Subcutaneous abdominal adipose tissue (tissue), 5 donors: Measurements from ENCODE around the gene TMEM212.

Source experiments
- H3K27ac ChIP-seq: one replicate; pipeline ENCODE4 v1.7.0; 2013; ENCODE audit warnings: low read depth, mild to moderate bottlenecking, inconsistent platforms, low read length, moderate library complexity
- H3K27me3 ChIP-seq, 5 donors: one replicate each; pipeline ENCODE4 v1.7.0; 2013; ENCODE audit warnings: low read length in 5 of 5, inconsistent platforms in 1 of 5; ENCODE audit not compliant: control insufficient read depth in 5 of 5, insufficient read depth in 4 of 5
- H3K36me3 ChIP-seq, 5 donors: one replicate each; pipeline ENCODE4 v1.7.0; 2013; ENCODE audit warnings: low read length in 5 of 5; ENCODE audit not compliant: control insufficient read depth in 5 of 5, insufficient read depth in 5 of 5
- H3K4me1 ChIP-seq, 5 donors: one replicate each; pipeline ENCODE4 v1.7.0; 2013; ENCODE audit warnings: low read length in 5 of 5, mild to moderate bottlenecking in 3 of 5, moderate library complexity in 1 of 5; ENCODE audit not compliant: control insufficient read depth in 5 of 5, insufficient read depth in 5 of 5
- H3K4me3 ChIP-seq, 5 donors: one replicate each; pipeline ENCODE4 v1.7.0; 2013; ENCODE audit warnings: low read length in 5 of 5, low read depth in 1 of 5
- H3K9ac ChIP-seq, 5 donors: one replicate each; pipeline ENCODE4 v1.7.0; 2013; ENCODE audit warnings: low read length in 5 of 5, mild to moderate bottlenecking in 4 of 5, moderate library complexity in 3 of 5
- H3K9me3 ChIP-seq, 5 donors: one replicate each; pipeline ENCODE4 v1.7.0; 2013; ENCODE audit warnings: low read length in 5 of 5; ENCODE audit not compliant: control insufficient read depth in 5 of 5
- donor health status: healthy.
- donor health status: healthy.
- donor health status: healthy.
- donor health status: healthy.
- donor health status: healthy.

The TMEM212 gene

GRCh38 chr3:171840811-171841619, 2.1 kb upstream of the TMEM212 start:
- Histone ChIP-seq H3K9me3 (no peaks in the 10 kb centered on the region), H3K36me3 (no peaks in the 10 kb centered on the region), H3K27me3 (no peaks in the 10 kb centered on the region), H3K27ac (no peak overlapping the region), H3K4me3 (no peak overlapping the region), H3K9ac (no peak overlapping the region), H3K4me1 (peaks cover 2 to 33% (median 24%) of the 10 kb centered on the region in 5 donors)

GRCh38 chr3:171841620-171842000, 1.5 kb upstream of the TMEM212 start:
- Histone ChIP-seq H3K27me3 (no peaks in the 10 kb centered on the region), H3K4me3 (no peak overlapping the region), H3K27ac (no peak overlapping the region), H3K9me3 (no peaks in the 10 kb centered on the region), H3K4me1 (peaks cover 2 to 33% (median 24%) of the 10 kb centered on the region in 5 donors), H3K36me3 (no peaks in the 10 kb centered on the region), H3K9ac (no peak overlapping the region)

GRCh38 chr3:171844873-171845272, 1.7 kb downstream of the TMEM212 start:
- no peak overlapping the region for H3K4me3 ChIP-seq
- H3K36me3 ChIP-seq, result no peaks in the 10 kb centered on the region
- H3K27me3 ChIP-seq, result no peaks in the 10 kb centered on the region
- H3K9me3 ChIP-seq, result no peaks in the 10 kb centered on the region
- H3K4me1 ChIP-seq, result peaks cover 0 to 20% (median 12%) of the 10 kb centered on the region in 5 donors
- no peak overlapping the region for H3K9ac ChIP-seq
- no peak overlapping the region for H3K27ac ChIP-seq

GRCh38 chr3:171845481-171846284, 2.5 kb downstream of the TMEM212 start:
- H3K9me3 ChIP-seq, result no peaks in the 10 kb centered on the region
- no peak overlapping the region for H3K27ac ChIP-seq
- peaks cover 0 to 24% (median 12%) of the 10 kb centered on the region in 5 donors for H3K4me1 ChIP-seq
- no peak overlapping the region for H3K9ac ChIP-seq
- no peak overlapping the region for H3K4me3 ChIP-seq
- H3K36me3 ChIP-seq, result no peaks in the 10 kb centered on the region
- no peaks in the 10 kb centered on the region for H3K27me3 ChIP-seq

- H3K36me3 ChIP-seq, result no peaks in the 10 kb centered on the region
- no peaks in the 10 kb centered on the region for H3K9me3 ChIP-seq
- H3K27ac ChIP-seq, result no peak overlapping the region
- H3K4me1 ChIP-seq, result peaks cover 0 to 24% (median 12%) of the 10 kb centered on the region in 5 donors
- no peak overlapping the region for H3K4me3 ChIP-seq
- H3K27me3 ChIP-seq, result no peaks in the 10 kb centered on the region
- no peak overlapping the region for H3K9ac ChIP-seq
Observed at GRCh38 chr3:171846597-171846996, 3.4 kb downstream of the TMEM212 start.

- Histone ChIP-seq H3K27ac (no peak overlapping the region), H3K9me3 (no peaks in the 10 kb centered on the region), H3K4me3 (no peak overlapping the region), H3K4me1 (peaks cover 0 to 24% (median 10%) of the 10 kb centered on the region in 5 donors), H3K9ac (no peak overlapping the region), H3K27me3 (no peaks in the 10 kb centered on the region), H3K36me3 (no peaks in the 10 kb centered on the region)
Observed at GRCh38 chr3:171847133-171847532, 4.0 kb downstream of the TMEM212 start.

- Histone ChIP-seq H3K9ac (no peak overlapping the region), H3K4me1 (peaks cover 0 to 24% (median 8%) of the 10 kb centered on the region in 5 donors), H3K4me3 (no peak overlapping the region), H3K27ac (no peak overlapping the region), H3K36me3 (no peaks in the 10 kb centered on the region), H3K27me3 (no peaks in the 10 kb centered on the region), H3K9me3 (no peaks in the 10 kb centered on the region)
Observed at GRCh38 chr3:171847595-171848259, 4.6 kb downstream of the TMEM212 start.

- Histone ChIP-seq H3K4me1 (peaks cover 0 to 19% (median 6%) of the 10 kb centered on the region in 5 donors), H3K9ac (no peak overlapping the region), H3K27me3 (no peaks in the 10 kb centered on the region), H3K9me3 (peaks cover 3 to 9% (median 4%) of the 10 kb centered on the region in 5 donors), H3K4me3 (no peak overlapping the region), H3K36me3 (no peaks in the 10 kb centered on the region), H3K27ac (no peak overlapping the region)
Observed at GRCh38 chr3:171849617-171850319, 6.6 kb downstream of the TMEM212 start.

GRCh38 chr3:171850320-171850959, 7.3 kb downstream of the TMEM212 start:
- H3K4me3 ChIP-seq, result no peak overlapping the region
- H3K4me1 ChIP-seq, result peaks cover 0 to 19% (median 6%) of the 10 kb centered on the region in 5 donors
- no peak overlapping the region for H3K9ac ChIP-seq
- no peaks in the 10 kb centered on the region for H3K36me3 ChIP-seq
- no peak overlapping the region for H3K27ac ChIP-seq
- H3K9me3 ChIP-seq, result peaks cover 3 to 9% (median 4%) of the 10 kb centered on the region in 5 donors
- H3K27me3 ChIP-seq, result no peaks in the 10 kb centered on the region
